WTC11 (cell line): Measurements from ENCODE around the gene EBP. TPM values are rescaled to one million over a fixed set of nuclear protein-coding genes. Genes with fewer than 3 reads are reported as not detected.

Source experiments
- ATAC-seq: fragments of 200-7000 bp; cut with Tn5 transposase; 2 replicates; pipeline ENCODE4 v1.10.0; 2021; ENCODE audit warnings: mild to moderate bottlenecking, moderate library complexity
- CTCF ChIA-PET: fragments of 300-600 bp; sonication (Branson Sonifier 250); formaldehyde crosslinking; loops from one replicate; lab custom pipeline; 2021; ENCODE audit warnings: antibody characterized with exemption; lab: Charles Lee
- POLR2A ChIA-PET: fragments of 350-600 bp; sonication (Branson Sonifier 250); formaldehyde crosslinking; loops from one replicate; lab custom pipeline; 2021; ENCODE audit warnings: antibody characterized with exemption; lab: Charles Lee
- DNase-seq: peaks from one replicate; pipeline ENCODE4 v3.0.0; 2021; ENCODE audit warnings: low spot score
- H3K27ac Mint-ChIP-seq: 2 replicates; pipeline ENCODE4 v1.8.0; 2021; ENCODE audit warnings: mixed read lengths
- H3K27me3 Mint-ChIP-seq: 2 replicates; pipeline ENCODE4 v1.8.0; 2021; ENCODE audit warnings: low read depth, mild to moderate bottlenecking, moderate library complexity, mixed read lengths
- H3K36me3 Mint-ChIP-seq: 2 replicates; pipeline ENCODE4 v1.8.0; 2021; ENCODE audit warnings: mixed read lengths
- H3K4me1 Mint-ChIP-seq: 2 replicates; pipeline ENCODE4 v1.8.0; 2022; ENCODE audit warnings: mixed read lengths
- H3K4me3 Mint-ChIP-seq: 2 replicates; pipeline ENCODE4 v1.8.0; 2021; ENCODE audit warnings: mild to moderate bottlenecking, moderate library complexity, mixed read lengths
- H3K9me3 Mint-ChIP-seq: 2 replicates; pipeline ENCODE4 v1.8.0; 2021; ENCODE audit warnings: mixed read lengths
- ATF6 ChIP-seq: sonication (generic); formaldehyde crosslinking; IDR thresholded peaks from 2 replicates; pipeline ENCODE4 v1.8.1; 2023; ENCODE audit warnings: mild to moderate bottlenecking, missing genetic modification reagents
- CBFB ChIP-seq: sonication (generic); formaldehyde crosslinking; IDR thresholded peaks from 2 replicates; pipeline ENCODE4 v1.8.1; 2022; ENCODE audit warnings: mild to moderate bottlenecking, low read depth, missing genetic modification reagents
- CDX4 ChIP-seq: fragments of 250-450 bp; sonication (Bioruptor Pico); IDR thresholded peaks from 2 replicates; pipeline ENCODE4 v1.9.0; 2021; ENCODE audit warnings: moderate library complexity, mild to moderate bottlenecking, inconsistent platforms, borderline replicate concordance
- EMX1 ChIP-seq: fragments of 250-450 bp; sonication (Bioruptor Pico); IDR thresholded peaks from 2 replicates; pipeline ENCODE4 v1.8.0; 2021; ENCODE audit warnings: mild to moderate bottlenecking
- FOXK1 ChIP-seq: sonication (generic); formaldehyde crosslinking; IDR thresholded peaks from 2 replicates; pipeline ENCODE4 v1.8.0; 2022; ENCODE audit warnings: mild to moderate bottlenecking, moderate library complexity, missing genetic modification reagents
- NFE2L1 ChIP-seq: sonication (generic); formaldehyde crosslinking; IDR thresholded peaks from 2 replicates; pipeline ENCODE4 v1.8.1; 2023; ENCODE audit warnings: missing genetic modification reagents
- SP1 ChIP-seq: sonication (generic); formaldehyde crosslinking; conservative IDR thresholded peaks from 2 replicates; pipeline ENCODE4 v1.8.1; 2022; ENCODE audit warnings: missing genetic modification reagents
- ZMAT4 ChIP-seq: fragments of 250-450 bp; sonication (Bioruptor Pico); IDR thresholded peaks from 2 replicates; pipeline ENCODE4 v1.9.0; 2021; ENCODE audit warnings: mild to moderate bottlenecking
- ZSCAN18 ChIP-seq: fragments of 250-450 bp; sonication (Bioruptor Pico); IDR thresholded peaks from 2 replicates; pipeline ENCODE4 v2.1.2; 2022; ENCODE audit warnings: mild to moderate bottlenecking, moderate library complexity
- total RNA-seq: library from RNA; stranded (reverse); gene quantifications from 3 replicates; pipeline ENCODE4 v1.2.3, GENCODE V29; 2021
- TF ChIP-seq, protein P1 (sequence below): sonication (generic); formaldehyde crosslinking; IDR thresholded peaks from 2 replicates; pipeline ENCODE4 v1.8.0; 2023; ENCODE audit warnings: mild to moderate bottlenecking, missing genetic modification reagents
- TF ChIP-seq, protein P2 (sequence below): fragments of 250-450 bp; sonication (Bioruptor Pico); conservative IDR thresholded peaks from 2 replicates; pipeline ENCODE4 v1.9.0; 2021; ENCODE audit warnings: mild to moderate bottlenecking

The EBP gene
- total RNA-seq, 1 experiment from 2014 or later: 129 TPM

DNA sequence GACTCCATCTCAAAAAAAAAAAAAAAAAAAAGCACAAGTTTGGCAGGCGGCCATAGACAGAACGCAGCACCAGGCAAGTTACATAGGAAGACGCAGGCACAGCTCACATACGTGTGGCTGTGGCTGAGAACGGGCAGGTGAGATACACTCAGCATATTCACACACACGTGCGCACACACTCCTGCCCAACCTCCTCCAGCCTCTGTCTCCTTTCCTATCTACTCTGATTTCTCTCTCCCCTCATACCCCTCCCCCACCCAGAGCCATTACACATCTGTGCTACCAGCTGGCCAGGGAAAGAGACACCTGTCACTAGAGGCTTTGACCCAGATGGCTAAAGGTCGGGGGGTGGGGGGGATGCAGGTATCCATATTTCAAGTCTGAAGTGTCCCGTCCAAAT lies 49.4 kb upstream of the EBP start:
- no peak overlapping the region for H3K27ac Mint-ChIP-seq
- ChIA-PET CTCF (interaction anchor here (0.7 to 1.2 kb wide), 2 partner anchors 22 to 36 kb away, joined by 4 to 5 read pairs; no protein-coding TSS in a partner anchor), POLR2A (interaction anchor here (0.6 kb wide), 1 partner anchor 102 kb away, joined by 3 read pairs; the partner anchor contains the start of gene RBM3)

More for the DNA sequence above, 49.4 kb upstream of the EBP start:
- DNase-seq: no peak
- no peak for ATAC-seq
- H3K27me3 Mint-ChIP-seq: no peaks in the 10 kb centered on the region
- H3K4me3 Mint-ChIP-seq: no peak overlapping the region
- peaks cover 48% of the 10 kb centered on the region for H3K4me1 Mint-ChIP-seq
- H3K36me3 Mint-ChIP-seq: no peaks in the 10 kb centered on the region
- H3K9me3 Mint-ChIP-seq: no peaks in the 10 kb centered on the region
- TF ChIP-seq CBFB (CRISPR knock-in tag): no peak
- TF ChIP-seq NFE2L1 (CRISPR knock-in tag): no peak
- TF ChIP-seq ATF6 (CRISPR knock-in tag): no peak
- TF ChIP-seq CDX4 (CRISPR knock-in tag): no peak
- no peak for TF ChIP-seq ZMAT4 (CRISPR knock-in tag)
- TF ChIP-seq, protein P1, sequence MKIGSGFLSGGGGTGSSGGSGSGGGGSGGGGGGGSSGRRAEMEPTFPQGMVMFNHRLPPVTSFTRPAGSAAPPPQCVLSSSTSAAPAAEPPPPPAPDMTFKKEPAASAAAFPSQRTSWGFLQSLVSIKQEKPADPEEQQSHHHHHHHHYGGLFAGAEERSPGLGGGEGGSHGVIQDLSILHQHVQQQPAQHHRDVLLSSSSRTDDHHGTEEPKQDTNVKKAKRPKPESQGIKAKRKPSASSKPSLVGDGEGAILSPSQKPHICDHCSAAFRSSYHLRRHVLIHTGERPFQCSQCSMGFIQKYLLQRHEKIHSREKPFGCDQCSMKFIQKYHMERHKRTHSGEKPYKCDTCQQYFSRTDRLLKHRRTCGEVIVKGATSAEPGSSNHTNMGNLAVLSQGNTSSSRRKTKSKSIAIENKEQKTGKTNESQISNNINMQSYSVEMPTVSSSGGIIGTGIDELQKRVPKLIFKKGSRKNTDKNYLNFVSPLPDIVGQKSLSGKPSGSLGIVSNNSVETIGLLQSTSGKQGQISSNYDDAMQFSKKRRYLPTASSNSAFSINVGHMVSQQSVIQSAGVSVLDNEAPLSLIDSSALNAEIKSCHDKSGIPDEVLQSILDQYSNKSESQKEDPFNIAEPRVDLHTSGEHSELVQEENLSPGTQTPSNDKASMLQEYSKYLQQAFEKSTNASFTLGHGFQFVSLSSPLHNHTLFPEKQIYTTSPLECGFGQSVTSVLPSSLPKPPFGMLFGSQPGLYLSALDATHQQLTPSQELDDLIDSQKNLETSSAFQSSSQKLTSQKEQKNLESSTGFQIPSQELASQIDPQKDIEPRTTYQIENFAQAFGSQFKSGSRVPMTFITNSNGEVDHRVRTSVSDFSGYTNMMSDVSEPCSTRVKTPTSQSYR (CRISPR knock-in tag): no peak
- no peak for TF ChIP-seq SP1
- TF ChIP-seq FOXK1 (CRISPR knock-in tag): no peak
- no peak for TF ChIP-seq EMX1 (CRISPR knock-in tag)
- no peak for TF ChIP-seq ZSCAN18
- TF ChIP-seq, protein P2, sequence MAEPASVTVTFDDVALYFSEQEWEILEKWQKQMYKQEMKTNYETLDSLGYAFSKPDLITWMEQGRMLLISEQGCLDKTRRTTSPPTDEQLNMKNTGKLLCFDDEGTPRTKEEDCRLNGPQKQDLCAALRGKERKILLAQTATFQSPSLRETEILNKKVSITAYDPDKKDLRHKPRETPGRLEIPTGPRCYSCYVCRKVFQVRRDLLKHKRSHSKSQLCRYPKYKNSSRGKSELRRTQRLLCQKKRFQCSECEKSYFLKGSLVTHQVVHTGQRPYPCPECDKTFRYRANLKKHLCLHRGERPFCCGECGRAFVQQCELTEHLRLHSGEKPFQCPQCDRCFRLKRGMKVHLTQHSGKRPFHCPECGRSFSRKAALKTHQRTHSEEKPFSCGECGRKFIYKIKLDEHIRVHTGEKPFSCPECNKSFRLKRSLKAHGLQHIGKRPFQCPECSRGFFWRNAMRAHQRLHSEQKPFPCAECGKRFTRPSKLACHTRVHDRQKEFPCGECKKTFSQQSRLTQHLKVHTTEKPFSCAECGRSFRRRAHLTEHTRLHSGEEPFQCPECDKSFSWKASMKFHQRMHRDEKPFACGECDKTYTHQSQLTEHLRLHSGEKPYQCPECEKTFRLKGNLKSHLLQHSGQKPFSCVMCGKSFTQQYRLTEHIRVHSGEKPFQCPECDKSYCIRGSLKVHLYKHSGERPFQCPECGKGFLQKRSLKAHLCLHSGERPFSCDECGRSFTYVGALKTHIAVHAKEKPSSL (CRISPR knock-in tag): no peak
